Measurements from ENCODE around the gene HCN2.
A peak's percentile ranks its signal among the peaks of the same experiment; 100 is the strongest.
"Not testable (repeated sequence)": the region's sequence is repeated elsewhere in the genome, so short reads cannot be mapped to it uniquely, and the experiment has no call there.

HCN2 gene

GRCh38 chr19:607301-608154 lies 17.8 kb downstream of the HCN2 start:
- no peak for DNase-seq

- no peak for DNase-seq
These were observed 18.7 kb downstream of the HCN2 start for GRCh38 chr19:608155-609003.

- DNase-seq, result peak in 1 of 2 donors; percentile 37
These were observed 19.3 kb downstream of the HCN2 start for GRCh38 chr19:609004-609346.

- DNase-seq, result peak; percentile 36 to 56
These were observed 20.6 kb downstream of the HCN2 start for GRCh38 chr19:610071-610800.

GRCh38 chr19:610801-611480 lies 21.3 kb downstream of the HCN2 start:
- peak; percentile 38 to 70 for DNase-seq

GRCh38 chr19:611481-611868 lies 21.8 kb downstream of the HCN2 start:
- DNase-seq, result peak; percentile 26 to 46

GRCh38 chr19:612941-613340 lies 23.3 kb downstream of the HCN2 start:
- DNase-seq, result no peak

GRCh38 chr19:613732-614567 lies 24.3 kb downstream of the HCN2 start:
- DNase-seq, result no peak

- no peak for DNase-seq
These were observed 25.9 kb downstream of the HCN2 start for GRCh38 chr19:615619-616018.

- no peak for DNase-seq
These were observed 26.5 kb downstream of the HCN2 start for GRCh38 chr19:616062-616700.

- DNase-seq, result no peak
These were observed 27.3 kb downstream of the HCN2 start for GRCh38 chr19:616747-617526.

GRCh38 chr19:617551-618246 lies 28.0 kb downstream of the HCN2 start:
- DNase-seq, result no peak

GRCh38 chr19:618247-618619 lies 28.6 kb downstream of the HCN2 start:
- no peak for DNase-seq

GRCh38 chr19:618674-619285 lies 29.1 kb downstream of the HCN2 start:
- DNase-seq, result no peak

GRCh38 chr19:619286-620002 lies 29.8 kb downstream of the HCN2 start:
- DNase-seq, result no peak

- no peak for DNase-seq
These were observed 30.6 kb downstream of the HCN2 start for GRCh38 chr19:620166-620862.

GRCh38 chr19:621191-621590 lies 31.5 kb downstream of the HCN2 start:
- not testable (repeated sequence) for DNase-seq

GRCh38 chr19:621819-622218 lies 32.1 kb downstream of the HCN2 start:
- DNase-seq, result no peak

All from CD4-positive, alpha-beta T cell treated with Interleukin-1 beta for 1 hour (primary cell).